ENCODE data around the gene KRTAP9-7. TPM values are rescaled to one million over a fixed set of nuclear protein-coding genes. Genes with fewer than 3 reads are reported as not detected.
"Not testable (repeated sequence)": the region's sequence is repeated elsewhere in the genome, so short reads cannot be mapped to it uniquely, and the experiment has no call there.

The KRTAP9-7 gene
- total RNA-seq, 1 donor = not detected

DNA sequence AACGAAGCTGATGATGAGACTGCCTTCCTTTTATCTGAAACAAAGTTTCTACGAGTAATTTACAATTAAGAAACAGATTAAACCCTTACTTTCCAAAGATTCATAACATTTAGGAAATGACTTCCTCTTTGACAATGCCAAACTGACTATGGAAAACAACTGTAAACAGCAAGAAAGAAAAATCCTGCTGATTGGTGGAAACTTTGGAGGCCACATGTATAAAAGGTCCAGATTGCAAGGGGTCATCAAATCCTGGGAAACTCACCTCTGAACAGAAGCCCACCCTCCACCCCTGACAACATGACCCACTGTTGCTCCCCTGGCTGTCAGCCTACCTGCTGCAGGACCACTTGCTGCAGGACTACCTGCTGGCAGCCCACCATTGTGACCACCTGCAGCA is 10.4 kb upstream of the KRTAP9-7 start, which contains the start of gene KRTAP9-6:
Gene KRTAP9-6 (plus strand): TSS at position 301 of the 400 bp plus-strand sequence. CDS start 0 bp downstream, at position 301.
- H3K4me3 ChIP-seq (ENCODE audit: low read depth, low read length) = no peak within 1 kb of the TSS
- no peak for DNase-seq (ENCODE audit: low read depth)
- TF ChIP-seq, protein P1, sequence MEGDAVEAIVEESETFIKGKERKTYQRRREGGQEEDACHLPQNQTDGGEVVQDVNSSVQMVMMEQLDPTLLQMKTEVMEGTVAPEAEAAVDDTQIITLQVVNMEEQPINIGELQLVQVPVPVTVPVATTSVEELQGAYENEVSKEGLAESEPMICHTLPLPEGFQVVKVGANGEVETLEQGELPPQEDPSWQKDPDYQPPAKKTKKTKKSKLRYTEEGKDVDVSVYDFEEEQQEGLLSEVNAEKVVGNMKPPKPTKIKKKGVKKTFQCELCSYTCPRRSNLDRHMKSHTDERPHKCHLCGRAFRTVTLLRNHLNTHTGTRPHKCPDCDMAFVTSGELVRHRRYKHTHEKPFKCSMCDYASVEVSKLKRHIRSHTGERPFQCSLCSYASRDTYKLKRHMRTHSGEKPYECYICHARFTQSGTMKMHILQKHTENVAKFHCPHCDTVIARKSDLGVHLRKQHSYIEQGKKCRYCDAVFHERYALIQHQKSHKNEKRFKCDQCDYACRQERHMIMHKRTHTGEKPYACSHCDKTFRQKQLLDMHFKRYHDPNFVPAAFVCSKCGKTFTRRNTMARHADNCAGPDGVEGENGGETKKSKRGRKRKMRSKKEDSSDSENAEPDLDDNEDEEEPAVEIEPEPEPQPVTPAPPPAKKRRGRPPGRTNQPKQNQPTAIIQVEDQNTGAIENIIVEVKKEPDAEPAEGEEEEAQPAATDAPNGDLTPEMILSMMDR (IDR thresholded peaks at IDR 0.05; ENCODE audit: insufficient read depth, low read length) = no peak

- no peak for DNase-seq (ENCODE audit: low read depth)
- H3K4me3 ChIP-seq (ENCODE audit: low read depth, low read length) = no peak overlapping the region
- TF ChIP-seq, protein P1 (IDR thresholded peaks at IDR 0.05; ENCODE audit: insufficient read depth, low read length) = no peak
Measured at GRCh38 chr17:41267711-41268110, 7.8 kb upstream of the KRTAP9-7 start.

- not testable (repeated sequence) for H3K4me3 ChIP-seq (ENCODE audit: low read depth, low read length); DNase-seq (ENCODE audit: low read depth)
Measured at GRCh38 chr17:41271323-41271722, 4.2 kb upstream of the KRTAP9-7 start.

GRCh38 chr17:41271858-41272257 is 3.6 kb upstream of the KRTAP9-7 start:
- no peak overlapping the region for H3K4me3 ChIP-seq (ENCODE audit: low read depth, low read length)
- TF ChIP-seq, protein P1 (IDR thresholded peaks at IDR 0.05; ENCODE audit: insufficient read depth, low read length) = no peak
- DNase-seq (ENCODE audit: low read depth) = no peak

DNA sequence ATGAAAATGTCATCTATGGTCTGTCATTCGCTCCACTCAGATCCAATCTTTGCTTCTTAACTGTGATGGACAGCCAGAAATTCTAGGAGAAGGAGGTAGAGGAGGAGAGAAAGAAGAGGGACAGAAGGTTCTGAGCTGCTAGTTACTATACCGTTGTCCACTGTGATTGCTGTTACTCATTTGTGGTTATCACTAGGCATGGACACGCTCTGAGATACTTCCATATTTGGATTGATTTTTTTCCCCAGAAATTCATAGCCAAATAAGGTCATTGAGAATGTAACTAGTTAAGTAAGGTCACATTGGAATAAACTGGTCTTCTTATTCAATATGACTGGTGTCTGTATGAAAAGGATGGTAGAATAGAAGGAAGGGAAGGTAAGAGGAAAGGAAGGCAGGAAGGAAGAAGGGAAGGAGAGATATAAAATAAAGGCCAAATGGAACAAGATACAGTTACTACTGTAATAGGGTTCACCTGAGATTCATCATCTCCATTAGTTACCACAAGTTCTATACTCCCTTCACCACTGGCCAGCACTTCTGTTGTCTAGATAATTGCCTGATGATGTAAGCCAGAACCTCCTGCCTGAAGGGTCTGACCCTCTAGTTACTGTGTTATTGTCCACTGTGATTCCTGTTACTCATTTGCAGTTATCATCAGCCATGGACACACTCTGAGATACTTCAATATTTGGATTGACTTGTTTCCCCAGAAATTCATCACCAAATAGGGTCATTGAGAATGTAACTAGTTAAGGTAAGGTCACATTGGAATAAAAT is 2.9 kb downstream of the KRTAP9-7 start:
- TF ChIP-seq, protein P1 (IDR thresholded peaks at IDR 0.05; ENCODE audit: insufficient read depth, low read length) = no peak
- no peak for DNase-seq (ENCODE audit: low read depth)
- H3K4me3 ChIP-seq (ENCODE audit: low read depth, low read length) = no peak overlapping the region

- no peak for DNase-seq (ENCODE audit: low read depth)
- TF ChIP-seq, protein P1 (IDR thresholded peaks at IDR 0.05; ENCODE audit: insufficient read depth, low read length) = no peak
- H3K4me3 ChIP-seq (ENCODE audit: low read depth, low read length) = no peak overlapping the region
Measured at GRCh38 chr17:41284043-41284442, 8.5 kb downstream of the KRTAP9-7 start.

DNA sequence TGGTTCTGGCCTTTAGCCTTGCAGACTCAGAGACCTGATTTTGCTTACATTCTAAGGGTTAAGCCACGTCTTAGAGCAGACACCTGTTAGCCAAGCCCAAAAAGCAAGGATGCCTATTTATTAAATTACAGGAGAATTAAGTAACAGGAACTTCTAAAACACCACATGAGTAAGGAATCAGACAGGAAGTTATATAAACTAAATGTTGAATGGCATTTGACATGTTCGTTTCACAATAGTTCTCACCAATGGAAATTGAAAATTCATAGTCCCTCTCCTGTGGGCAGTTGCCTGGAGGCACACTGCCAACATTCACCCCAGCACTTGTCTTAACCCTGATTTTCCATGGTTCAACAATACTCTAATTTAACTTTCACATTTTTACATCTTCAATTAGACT is 9.0 kb downstream of the KRTAP9-7 start:
- no peak overlapping the region for H3K4me3 ChIP-seq (ENCODE audit: low read depth, low read length)
- TF ChIP-seq, protein P1 (IDR thresholded peaks at IDR 0.05; ENCODE audit: insufficient read depth, low read length) = no peak
- DNase-seq (ENCODE audit: low read depth) = no peak

All from fibroblast of the aortic adventitia (primary cell).